Suppressor macrophage (primary cell): ENCODE measurements around the gene ZFYVE16.
"Not testable (repeated sequence)": the region's sequence is repeated elsewhere in the genome, so short reads cannot be mapped to it uniquely, and the experiment has no call there.

Experiments
- DNase-seq, 4 experiments: peaks; one replicate each; pipeline ENCODE4 v3.0.0-alpha.2; 2020 to 2022
- total RNA-seq, 17 experiments: gene quantifications; one replicate each; lab custom pipeline; 2026; ENCODE audit warnings: mixed read lengths in 6 of 17, inconsistent platforms in 3 of 17; lab: John Stamatoyannopoulos, UW

ZFYVE16 gene
- 70.6 to 592 (median 303) reads per million in 17 experiments for total RNA-seq

GRCh38 chr5:80407735-80408483 lies at the start of gene ZFYVE16:
Gene ZFYVE16, plus strand, starts transcription at chr5:80408064. Its CDS starts 26,084 bp downstream, at chr5:80434148.
- DNase-seq: peak; percentile 100

GRCh38 chr5:80360914-80361444 lies 46.9 kb upstream of the ZFYVE16 start:
- DNase-seq: no peak

- DNase-seq: no peak
Observed at GRCh38 chr5:80364892-80365291, 43.0 kb upstream of the ZFYVE16 start.

GRCh38 chr5:80368661-80369480 lies 39.0 kb upstream of the ZFYVE16 start:
- no peak for DNase-seq

- DNase-seq: no peak
Observed at GRCh38 chr5:80369521-80369920, 38.3 kb upstream of the ZFYVE16 start.

- DNase-seq: peak; percentile 8 to 46 (median 38)
Observed at GRCh38 chr5:80370390-80370789, 37.5 kb upstream of the ZFYVE16 start.

GRCh38 chr5:80372780-80373179 lies 35.1 kb upstream of the ZFYVE16 start:
- DNase-seq: no peak

- DNase-seq: no peak
Observed at GRCh38 chr5:80374188-80374587, 33.7 kb upstream of the ZFYVE16 start.

GRCh38 chr5:80376557-80376956 lies 31.3 kb upstream of the ZFYVE16 start:
- no peak for DNase-seq

- DNase-seq: no peak
Observed at GRCh38 chr5:80382488-80382887, 25.4 kb upstream of the ZFYVE16 start.

GRCh38 chr5:80387063-80387768 lies 20.6 kb upstream of the ZFYVE16 start:
- DNase-seq: peak in 1 of 4 experiments; percentile 23

GRCh38 chr5:80389580-80389979 lies 18.3 kb upstream of the ZFYVE16 start:
- peak; percentile 42 to 64 (median 49) for DNase-seq

GRCh38 chr5:80390413-80390812 lies 17.5 kb upstream of the ZFYVE16 start:
- DNase-seq: not testable (repeated sequence)

- DNase-seq: not testable (repeated sequence)
Observed at GRCh38 chr5:80391267-80391666, 16.6 kb upstream of the ZFYVE16 start.

- DNase-seq: peak; percentile 80 to 98 (median 88)
Observed at GRCh38 chr5:80399526-80400239, 8.2 kb upstream of the ZFYVE16 start.

- DNase-seq: peak; percentile 79 to 94 (median 84)
Observed at GRCh38 chr5:80400368-80400767, 7.5 kb upstream of the ZFYVE16 start.

- peak; percentile 31 to 77 (median 58) for DNase-seq
Observed at GRCh38 chr5:80403782-80404181, 4.1 kb upstream of the ZFYVE16 start.

- peak; percentile 61 to 94 (median 89) for DNase-seq
Observed at GRCh38 chr5:80406980-80407734, 707 bp upstream of the ZFYVE16 start.

- peak; percentile 75 to 85 (median 75) for DNase-seq
Observed at GRCh38 chr5:80408484-80409366, 861 bp downstream of the ZFYVE16 start.

GRCh38 chr5:80409367-80409966 lies 1.6 kb downstream of the ZFYVE16 start:
- DNase-seq: peak in 3 of 4 experiments; percentile 22 to 25 (median 24)
